NT2/D1 (cell line): Measurements from ENCODE around the gene LTB4R.

Experiments
- SUZ12 ChIP-seq: IDR thresholded peaks from 2 replicates; pipeline ENCODE4 v1.6.1; 2011; ENCODE audit not compliant: insufficient read length, insufficient read depth; ENCODE audit errors: extremely low read depth
- YY1 ChIP-seq: IDR thresholded peaks from 2 replicates; pipeline ENCODE4 v1.6.1; 2011; ENCODE audit not compliant: insufficient read length, insufficient read depth
- ZNF274 ChIP-seq: IDR thresholded peaks from 2 replicates; pipeline ENCODE4 v1.6.1; 2011; ENCODE audit warnings: mild to moderate bottlenecking, low read depth, low read length

DNA sequence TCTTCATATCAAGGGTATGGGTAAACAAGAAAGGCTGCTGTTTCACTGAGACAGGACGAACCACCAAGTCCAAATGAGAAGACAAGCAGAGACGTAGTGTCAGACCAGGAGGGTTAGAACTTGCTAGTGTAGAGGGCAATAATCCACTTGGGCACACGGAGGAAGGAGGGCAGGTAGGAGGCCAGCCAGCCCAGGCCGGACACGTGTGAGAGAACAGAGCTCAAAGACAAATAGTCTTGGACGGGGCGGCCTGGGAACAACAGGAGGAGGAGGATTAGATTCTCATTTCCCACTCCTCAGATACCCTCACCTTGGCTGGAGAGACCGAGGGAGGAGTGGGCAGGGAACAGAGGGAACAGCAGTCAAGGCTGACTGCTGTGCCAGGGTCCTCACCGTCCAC lies 20.6 kb upstream of the LTB4R start:
- no peak for TF ChIP-seq SUZ12
- no peak for TF ChIP-seq ZNF274
- no peak for TF ChIP-seq YY1
